ENCODE measurements around the gene GALNT4. TPM values are rescaled to one million over a fixed set of nuclear protein-coding genes. Genes with fewer than 3 reads are reported as not detected.

Gene GALNT4
- total and polyA plus RNA-seq, 2 of the 13 experiments (the other 11 are each of a cell fraction or from before 2014, with no cell fraction given), result 4.9 to 6.8 TPM

- 0 out of 2 replicates have a peak, but pooled peaks have one; percentile 11 for TF ChIP-seq ZNF609 (CRISPR knock-in tag; IDR thresholded peaks at IDR 0.05; ENCODE audit: borderline replicate concordance)
- no peak for TF ChIP-seq ZNF468 (CRISPR knock-in tag; IDR thresholded peaks at IDR 0.05)
- 0 out of 2 replicates have a peak, but pooled peaks have one; percentile 41 for TF ChIP-seq ELF3 (CRISPR knock-in tag; IDR thresholded peaks at IDR 0.05)
- no peak for TF ChIP-seq IKZF4 (CRISPR knock-in tag; IDR thresholded peaks at IDR 0.05; ENCODE audit: borderline replicate concordance, low read depth, not compliant biosample characterization)
- no peak for TF ChIP-seq ELF4 (CRISPR knock-in tag; IDR thresholded peaks at IDR 0.05; ENCODE audit: borderline replicate concordance)
- peak; percentile 49 for TF ChIP-seq FOSL2 (CRISPR knock-in tag; IDR thresholded peaks at IDR 0.05)
- no peak for TF ChIP-seq SOX6 (IDR thresholded peaks at IDR 0.05)
- TF ChIP-seq SOX6 (CRISPR knock-in tag; IDR thresholded peaks at IDR 0.05), result peak; percentile 65
- TF ChIP-seq AGO1 (IDR thresholded peaks at IDR 0.05; ENCODE audit: low read depth, low read length, poor library complexity, severe bottlenecking), result no peak
- no peak for TF ChIP-seq ZFP41 (CRISPR knock-in tag; IDR thresholded peaks at IDR 0.05; ENCODE audit: borderline replicate concordance)
- TF ChIP-seq THAP11 (CRISPR knock-in tag; IDR thresholded peaks at IDR 0.05), result 0 out of 2 replicates have a peak, but pooled peaks have one; percentile 10
- no peak for TF ChIP-seq CAMTA2 (CRISPR knock-in tag; IDR thresholded peaks at IDR 0.05; ENCODE audit: borderline replicate concordance)
- TF ChIP-seq HNF4G (IDR thresholded peaks at IDR 0.05; ENCODE audit: borderline replicate concordance, low read depth, low read length), result peak; percentile 62
- TF ChIP-seq HNF4G (CRISPR knock-in tag; IDR thresholded peaks at IDR 0.05; ENCODE audit: borderline replicate concordance, low read depth), result no peak; the same call in 1 of the 2 replicates
- TF ChIP-seq ZNF556 (CRISPR knock-in tag; IDR thresholded peaks at IDR 0.05; ENCODE audit: borderline replicate concordance), result no peak
- peak; percentile 54; the same call in 1 of the 2 replicates for TF ChIP-seq ZNF331 (CRISPR knock-in tag; IDR thresholded peaks at IDR 0.05)
- TF ChIP-seq ZBTB43 (CRISPR knock-in tag; conservative IDR thresholded peaks at IDR 0.05), result peak; percentile 86
- no peak for TF ChIP-seq ETV5 (CRISPR knock-in tag; IDR thresholded peaks at IDR 0.05; ENCODE audit: borderline replicate concordance)
- TF ChIP-seq PRDM15 (CRISPR knock-in tag; IDR thresholded peaks at IDR 0.05), result no peak
- TF ChIP-seq RFXANK (CRISPR knock-in tag; IDR thresholded peaks at IDR 0.05), result no peak
Observed at GRCh38 chr12:89492883-89493282, 31.7 kb downstream of the GALNT4 start (continued).
